Activated naive CD4-positive, alpha-beta T cell treated with anti-CD3 and anti-CD28 coated beads for 36 hours (primary cell): Measurements from ENCODE around the gene COP1. TPM values are rescaled to one million over a fixed set of nuclear protein-coding genes. Genes with fewer than 3 reads are reported as not detected.
A peak's percentile ranks its signal among the peaks of the same experiment; 100 is the strongest.
"Not testable (repeated sequence)": the region's sequence is repeated elsewhere in the genome, so short reads cannot be mapped to it uniquely, and the experiment has no call there.

Source experiments
- CTCF ChIA-PET: fragments of 350-600 bp; sonication (Branson Sonifier 250); formaldehyde crosslinking; loops from one replicate; lab custom pipeline; 2021; ENCODE audit warnings: antibody characterized with exemption; lab: Charles Lee
- DNase-seq: peaks from one replicate; pipeline ENCODE4 v3.0.0-alpha.2; 2020
- H3K27ac Mint-ChIP-seq: one replicate; pipeline ENCODE4 v1.8.0; 2021; ENCODE audit warnings: mild to moderate bottlenecking, mixed read lengths
- H3K27me3 Mint-ChIP-seq: one replicate; pipeline ENCODE4 v1.8.0; 2021; ENCODE audit warnings: low read depth, mixed read lengths
- H3K36me3 Mint-ChIP-seq: one replicate; pipeline ENCODE4 v1.8.0; 2021; ENCODE audit warnings: low read depth, mixed read lengths
- H3K4me1 Mint-ChIP-seq: one replicate; pipeline ENCODE4 v1.8.0; 2021; ENCODE audit warnings: low read depth, mixed read lengths
- H3K4me3 Mint-ChIP-seq: one replicate; pipeline ENCODE4 v1.8.0; 2021; ENCODE audit warnings: mild to moderate bottlenecking, moderate library complexity, mixed read lengths
- H3K9me3 Mint-ChIP-seq: one replicate; pipeline ENCODE4 v1.8.0; 2021; ENCODE audit warnings: mixed read lengths
- intact Hi-C: fragments of 100-400 bp; cut with micrococcal nuclease; formaldehyde crosslinking; loops from one replicate; pipeline ENCODE4 v1.15.1; 2023
- total RNA-seq, 2 experiments: library from RNA; stranded (reverse); gene quantifications; one replicate each; pipeline ENCODE4 v1.2.3, GENCODE V29; 2021

COP1 gene
- total RNA-seq, 2 experiments from 2014 or later: 37.4 to 37.6 TPM

DNA sequence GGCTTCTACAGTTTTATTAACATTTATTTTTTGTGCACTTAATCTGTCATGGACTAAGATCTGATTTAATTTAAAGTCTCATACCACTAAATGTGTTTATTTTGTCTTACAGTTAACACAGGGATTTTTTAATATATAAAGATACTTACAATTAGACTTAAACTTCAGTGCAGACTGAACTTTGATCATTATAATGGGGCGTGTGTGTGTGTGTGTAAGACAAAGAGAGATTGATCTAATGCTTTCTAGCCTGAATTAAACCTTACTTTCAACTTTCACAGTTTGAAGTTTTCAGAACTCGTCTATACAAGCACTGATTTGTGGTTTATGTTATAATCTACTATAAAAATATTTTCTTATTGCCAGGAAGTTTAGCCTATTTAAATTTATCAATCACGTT, 150.8 kb downstream of the COP1 start:
- no peak for DNase-seq
- CTCF ChIA-PET: no interaction called here
- H3K36me3 Mint-ChIP-seq: peaks cover 5% of the 10 kb centered on the region
- intact Hi-C loops: no loop called here
- H3K9me3 Mint-ChIP-seq: no peaks in the 10 kb centered on the region
- no peaks in the 10 kb centered on the region for H3K27me3 Mint-ChIP-seq
- no peak overlapping the region for H3K27ac Mint-ChIP-seq
- no peak overlapping the region for H3K4me3 Mint-ChIP-seq
- H3K4me1 Mint-ChIP-seq: peaks cover 3% of the 10 kb centered on the region

DNA sequence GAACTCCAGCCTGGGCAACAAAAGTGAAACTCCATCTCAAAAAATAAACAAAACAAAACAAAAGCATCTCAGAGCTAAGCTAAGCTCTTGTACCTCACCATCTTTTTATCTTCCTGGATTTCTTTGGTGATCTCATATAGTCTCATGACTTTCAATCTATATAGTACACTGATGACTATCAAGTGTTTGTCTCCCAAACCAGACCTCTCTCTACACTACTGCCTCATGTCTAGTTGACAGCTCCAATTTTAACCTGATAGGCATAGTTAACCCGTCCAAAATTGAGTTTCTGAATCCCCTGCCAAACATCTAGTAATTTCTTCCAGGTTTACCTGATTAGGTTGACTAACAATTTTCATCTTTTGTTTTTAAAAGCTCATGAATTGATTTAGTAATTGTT, 151.7 kb downstream of the COP1 start:
- H3K4me1 Mint-ChIP-seq: peaks cover 3% of the 10 kb centered on the region
- H3K4me3 Mint-ChIP-seq: no peak overlapping the region
- H3K27me3 Mint-ChIP-seq: no peaks in the 10 kb centered on the region
- intact Hi-C loops: no loop called here
- no peak for DNase-seq
- no peak overlapping the region for H3K27ac Mint-ChIP-seq
- peaks cover 6% of the 10 kb centered on the region for H3K36me3 Mint-ChIP-seq
- CTCF ChIA-PET: no interaction called here
- H3K9me3 Mint-ChIP-seq: no peaks in the 10 kb centered on the region

DNA sequence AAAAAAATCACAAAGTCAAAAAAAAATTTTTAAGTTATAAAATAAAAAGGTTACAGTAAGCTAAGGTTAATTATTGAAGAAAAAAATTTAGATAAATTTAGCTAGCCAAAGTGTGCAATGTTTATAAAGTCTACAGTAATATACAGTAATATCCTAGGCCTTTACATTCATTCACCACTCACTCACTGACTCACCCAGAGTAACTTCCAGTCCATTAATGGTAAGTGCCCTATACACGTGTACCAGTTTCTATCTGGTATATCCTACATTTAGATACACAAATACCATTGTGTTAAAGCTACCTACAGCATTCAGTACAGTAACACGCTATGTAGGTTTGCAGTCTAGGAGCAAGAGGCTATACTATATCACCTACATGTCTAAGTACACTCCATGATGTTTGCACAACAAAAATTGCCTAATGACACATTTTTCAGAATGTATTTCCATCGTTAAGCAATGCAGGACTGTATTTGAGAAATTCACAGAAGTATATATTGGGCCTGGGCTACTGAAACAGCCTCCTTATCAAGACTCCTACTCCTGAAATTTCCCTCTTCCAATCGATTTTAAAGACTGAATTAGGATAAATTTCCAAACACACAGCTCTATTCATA, 155.1 kb downstream of the COP1 start:
- no peaks in the 10 kb centered on the region for H3K9me3 Mint-ChIP-seq
- intact Hi-C loops: no loop called here
- H3K27ac Mint-ChIP-seq: no peak overlapping the region
- no peak overlapping the region for H3K4me3 Mint-ChIP-seq
- CTCF ChIA-PET: no interaction called here
- no peaks in the 10 kb centered on the region for H3K27me3 Mint-ChIP-seq
- peaks cover 4% of the 10 kb centered on the region for H3K36me3 Mint-ChIP-seq
- DNase-seq: no peak
- H3K4me1 Mint-ChIP-seq: peaks cover 3% of the 10 kb centered on the region

GRCh38 chr1:176051402-176051801, 155.7 kb downstream of the COP1 start:
- H3K36me3 Mint-ChIP-seq: peaks cover 4% of the 10 kb centered on the region
- no peak overlapping the region for H3K4me3 Mint-ChIP-seq
- H3K9me3 Mint-ChIP-seq: no peaks in the 10 kb centered on the region
- CTCF ChIA-PET: no interaction called here
- intact Hi-C loops: no loop called here
- peaks cover 3% of the 10 kb centered on the region for H3K4me1 Mint-ChIP-seq
- H3K27ac Mint-ChIP-seq: no peak overlapping the region
- no peak for DNase-seq
- H3K27me3 Mint-ChIP-seq: no peaks in the 10 kb centered on the region

DNA sequence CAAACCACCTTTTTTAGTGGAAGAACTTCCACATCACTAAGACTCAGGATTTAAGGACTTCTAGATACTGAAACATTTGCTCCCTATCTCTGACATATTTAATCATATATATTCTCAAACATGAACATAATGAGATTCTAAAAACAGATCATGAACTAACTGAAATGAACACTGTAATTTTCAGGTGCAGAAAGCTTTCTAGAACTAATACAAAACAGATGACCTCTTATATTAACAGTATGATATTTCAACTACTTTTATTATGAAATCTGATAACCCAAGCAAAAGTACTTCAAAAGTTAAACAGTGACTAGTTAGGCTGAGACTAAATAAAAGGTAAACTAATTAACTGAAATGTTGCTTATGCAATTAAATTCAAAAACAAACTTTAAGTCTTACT, 157.5 kb downstream of the COP1 start:
- no peak overlapping the region for H3K27ac Mint-ChIP-seq

GRCh38 chr1:176046926-176047325, 160.2 kb downstream of the COP1 start:
- no peak for DNase-seq
- H3K4me1 Mint-ChIP-seq: no peaks in the 10 kb centered on the region
- peaks cover 11% of the 10 kb centered on the region for H3K36me3 Mint-ChIP-seq
- intact Hi-C loops: no loop called here
- H3K27me3 Mint-ChIP-seq: no peaks in the 10 kb centered on the region
- no peaks in the 10 kb centered on the region for H3K9me3 Mint-ChIP-seq
- no peak overlapping the region for H3K27ac Mint-ChIP-seq
- CTCF ChIA-PET: interaction anchor here (0.6 kb wide), 1 partner anchor 9 kb away, joined by 3 read pairs; no protein-coding TSS in a partner anchor
- no peak overlapping the region for H3K4me3 Mint-ChIP-seq

More for the DNA sequence above, 157.5 kb downstream of the COP1 start:
- CTCF ChIA-PET: no interaction called here
- Mint-ChIP-seq H3K4me3 (no peak overlapping the region), H3K36me3 (peaks cover 2% of the 10 kb centered on the region), H3K27me3 (no peaks in the 10 kb centered on the region), H3K9me3 (no peaks in the 10 kb centered on the region), H3K4me1 (no peaks in the 10 kb centered on the region)
- intact Hi-C loops: no loop called here
- DNase-seq: no peak

DNA sequence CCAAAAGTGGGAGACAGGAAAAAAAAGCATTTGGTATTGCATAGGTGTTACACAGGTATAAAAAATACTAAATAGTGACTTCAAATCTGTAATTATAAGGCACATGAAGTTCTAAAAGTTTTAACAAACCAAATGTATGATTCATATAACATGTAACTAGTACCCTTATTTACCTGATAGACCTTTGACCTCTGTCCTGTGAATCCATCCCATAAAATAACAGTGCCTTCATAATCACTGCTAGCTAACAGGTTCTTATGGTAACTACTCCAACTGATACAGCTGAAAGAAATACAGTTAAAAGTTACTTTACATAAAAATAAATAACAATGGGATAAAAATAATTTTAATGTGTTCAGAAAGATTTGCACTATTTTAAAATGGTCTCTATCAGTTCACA, 163.5 kb downstream of the COP1 start:
- no peak for DNase-seq
- Mint-ChIP-seq H3K9me3 (no peaks in the 10 kb centered on the region), H3K4me3 (no peak overlapping the region), H3K27ac (no peak overlapping the region), H3K36me3 (peaks cover 30% of the 10 kb centered on the region), H3K4me1 (peaks cover 6% of the 10 kb centered on the region), H3K27me3 (no peaks in the 10 kb centered on the region)
- intact Hi-C loops: no loop called here
- CTCF ChIA-PET: no interaction called here

GRCh38 chr1:176033881-176034280, 173.2 kb downstream of the COP1 start:
- Mint-ChIP-seq H3K36me3 (peaks cover 27% of the 10 kb centered on the region), H3K27me3 (no peaks in the 10 kb centered on the region), H3K9me3 (no peaks in the 10 kb centered on the region), H3K4me1 (peaks cover 2% of the 10 kb centered on the region), H3K27ac (no peak overlapping the region), H3K4me3 (no peak overlapping the region)
- no peak for DNase-seq
- CTCF ChIA-PET: interaction anchor here (0.9 kb wide), 1 partner anchor 423 kb away, joined by 3 read pairs; no protein-coding TSS in a partner anchor
- intact Hi-C loops: no loop called here

DNA sequence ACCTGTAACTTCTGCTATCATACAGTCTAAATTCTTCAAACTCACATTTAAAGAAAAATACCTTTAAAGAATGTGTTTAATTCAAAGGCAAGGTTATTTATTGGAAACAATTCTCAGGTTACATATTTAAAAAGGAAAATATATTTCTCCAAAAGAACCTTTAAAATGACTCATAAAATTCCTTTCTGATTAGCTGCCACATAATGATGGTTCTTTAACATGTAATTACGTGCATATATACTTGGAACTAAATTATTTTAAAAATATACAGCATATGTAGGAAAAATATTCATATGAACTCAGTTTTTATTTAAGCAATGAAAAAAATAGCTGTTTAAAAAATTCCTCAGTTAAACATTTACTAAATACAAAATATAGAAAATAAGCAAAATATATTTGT, 173.6 kb downstream of the COP1 start:
- H3K4me3 Mint-ChIP-seq: no peak overlapping the region
- no peaks in the 10 kb centered on the region for H3K27me3 Mint-ChIP-seq
- intact Hi-C loops: no loop called here
- H3K27ac Mint-ChIP-seq: no peak overlapping the region
- CTCF ChIA-PET: interaction anchor here (0.9 kb wide), 1 partner anchor 423 kb away, joined by 3 read pairs; no protein-coding TSS in a partner anchor
- DNase-seq: no peak
- peaks cover 2% of the 10 kb centered on the region for H3K4me1 Mint-ChIP-seq
- peaks cover 23% of the 10 kb centered on the region for H3K36me3 Mint-ChIP-seq
- H3K9me3 Mint-ChIP-seq: no peaks in the 10 kb centered on the region

DNA sequence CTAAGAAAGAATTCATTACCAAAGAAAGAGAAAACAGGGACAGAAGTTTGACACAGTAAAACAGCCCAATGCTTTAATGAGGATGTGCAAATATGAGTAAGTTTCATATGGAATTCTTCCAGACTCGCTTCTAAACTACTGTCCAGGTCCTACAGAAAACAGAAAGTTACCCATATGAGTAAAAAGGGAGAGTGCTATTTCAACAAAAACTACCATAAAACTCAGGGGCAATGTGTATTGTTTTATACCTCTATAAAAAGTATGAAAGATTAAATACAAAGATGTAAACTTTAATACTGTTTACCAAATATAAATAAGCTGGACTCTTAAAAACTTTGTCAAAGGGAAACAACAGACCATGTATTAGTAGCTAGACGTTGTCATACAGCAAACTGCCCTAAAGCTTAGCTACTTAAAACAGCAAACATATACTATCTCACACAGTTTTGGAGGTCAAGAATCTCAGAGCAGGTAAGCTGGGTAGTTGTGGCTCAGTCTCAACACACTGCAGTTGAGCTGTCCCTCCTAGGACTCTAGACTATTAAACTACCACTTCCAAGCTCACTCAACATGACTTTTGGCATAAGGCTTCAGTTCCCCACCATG, 174.9 kb downstream of the COP1 start:
- H3K27me3 Mint-ChIP-seq: no peaks in the 10 kb centered on the region
- H3K36me3 Mint-ChIP-seq: peaks cover 19% of the 10 kb centered on the region
- intact Hi-C loops: no loop called here

DNA sequence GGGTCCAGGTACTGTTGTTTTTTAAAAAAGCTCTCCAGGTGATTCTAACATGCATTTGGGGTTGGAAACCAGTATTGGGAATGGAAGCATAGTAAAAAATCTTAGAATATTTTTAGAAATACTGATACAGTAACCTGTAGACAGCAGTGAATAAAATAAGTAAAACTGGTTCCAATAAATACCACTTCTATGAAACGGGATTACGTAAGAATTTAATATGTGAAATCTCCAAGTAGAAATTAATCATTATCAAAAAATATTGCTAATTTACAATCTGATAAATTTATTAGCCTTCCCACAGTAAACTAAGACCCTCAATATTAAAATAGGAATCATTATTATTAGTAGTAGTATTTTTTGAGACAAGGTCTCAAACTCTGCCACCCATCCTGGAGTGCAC, 177.5 kb downstream of the COP1 start:
- Mint-ChIP-seq H3K27ac (no peak overlapping the region), H3K36me3 (peaks cover 11% of the 10 kb centered on the region), H3K27me3 (no peaks in the 10 kb centered on the region), H3K4me3 (no peak overlapping the region), H3K9me3 (no peaks in the 10 kb centered on the region), H3K4me1 (peaks cover 12% of the 10 kb centered on the region)
- no peak for DNase-seq
- intact Hi-C loops: no loop called here
- CTCF ChIA-PET: no interaction called here

More for the DNA sequence above, 174.9 kb downstream of the COP1 start:
- no peak for DNase-seq
- Mint-ChIP-seq H3K4me3 (no peak overlapping the region), H3K9me3 (no peaks in the 10 kb centered on the region), H3K27ac (no peak overlapping the region), H3K4me1 (peaks cover 12% of the 10 kb centered on the region)
- CTCF ChIA-PET: interaction anchor here (1.2 kb wide), 1 partner anchor 10 kb away, joined by 3 read pairs; no protein-coding TSS in a partner anchor

DNA sequence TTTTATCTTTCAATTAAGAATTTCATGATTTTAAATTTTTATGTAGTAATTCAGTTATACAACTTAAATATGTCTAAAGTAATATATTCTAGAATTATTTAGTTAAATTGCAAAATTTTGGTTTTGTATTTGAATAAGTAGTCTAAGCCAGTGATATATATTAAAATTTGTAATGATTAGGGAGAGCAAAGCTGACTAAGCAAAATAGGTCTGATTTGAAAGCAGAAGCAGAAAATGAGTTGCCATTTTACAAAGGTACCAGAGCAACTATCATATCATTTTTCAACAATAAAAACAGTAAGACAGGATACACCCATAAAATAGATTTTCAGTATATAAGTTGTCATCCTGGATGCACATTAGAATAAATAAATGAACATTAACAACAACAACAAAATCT, 177.9 kb downstream of the COP1 start:
- H3K4me3 Mint-ChIP-seq: no peak overlapping the region
- peaks cover 16% of the 10 kb centered on the region for H3K4me1 Mint-ChIP-seq
- intact Hi-C loops: no loop called here
- H3K9me3 Mint-ChIP-seq: no peaks in the 10 kb centered on the region
- DNase-seq: no peak
- peaks cover 16% of the 10 kb centered on the region for H3K36me3 Mint-ChIP-seq
- H3K27ac Mint-ChIP-seq: no peak overlapping the region
- H3K27me3 Mint-ChIP-seq: no peaks in the 10 kb centered on the region
- CTCF ChIA-PET: no interaction called here

- not testable (repeated sequence) for H3K4me3 Mint-ChIP-seq, H3K27me3 Mint-ChIP-seq, H3K9me3 Mint-ChIP-seq
- DNase-seq: peak; percentile 70
- intact Hi-C loops: loop anchor here (1.0 kb wide), 2 partner anchors 149 to 177 kb away; no protein-coding TSS in a partner anchor
- CTCF ChIA-PET: interaction anchor here (0.6 kb wide), 1 partner anchor 93 kb away, joined by 3 read pairs; no protein-coding TSS in a partner anchor
- peak overlapping the region; percentile 65 for H3K27ac Mint-ChIP-seq
- H3K36me3 Mint-ChIP-seq: peaks cover 22% of the 10 kb centered on the region
- H3K4me1 Mint-ChIP-seq: peaks cover 17% of the 10 kb centered on the region
Observed at GRCh38 chr1:176027934-176028333, 179.2 kb downstream of the COP1 start.
